DOHH2 (cell line): ENCODE results near the gene STK32B.

ENCODE experiments used
- CTCF ChIP-seq: fragments of 200-600 bp; sonication (generic); IDR thresholded peaks from one replicate; pipeline ENCODE4 v1.5.1; 2014; ENCODE audit warnings: antibody characterized with exemption, mild to moderate bottlenecking, low read depth, low read length; ENCODE audit not compliant: poor library complexity, severe bottlenecking
- EZH2phosphoT487 ChIP-seq: fragments of 200-600 bp; sonication (generic); IDR thresholded peaks from 2 replicates; pipeline ENCODE4 v1.6.1; 2017; ENCODE audit warnings: borderline replicate concordance, mild to moderate bottlenecking, antibody characterized with exemption, low read length, moderate library complexity, mixed read lengths

DNA sequence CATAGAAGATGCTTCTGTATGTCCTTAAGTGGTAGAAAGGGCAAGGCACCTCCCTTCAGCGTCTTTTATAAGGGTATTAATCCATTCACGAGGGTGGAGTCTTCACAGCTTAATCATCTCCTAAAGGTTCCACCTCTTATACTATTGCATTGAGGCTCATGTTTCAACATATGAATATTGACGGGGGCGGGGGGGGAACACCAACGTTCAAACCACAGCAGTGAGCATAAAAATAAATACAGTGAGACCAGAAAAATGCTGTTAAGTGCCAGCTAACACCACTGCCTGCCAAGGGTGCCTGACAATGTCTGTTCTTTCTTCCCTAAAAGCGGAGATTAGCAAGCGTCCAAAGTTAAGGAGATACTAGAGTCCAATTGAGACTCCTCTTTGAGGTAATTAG lies 323.3 kb downstream of the STK32B start:
- no peak for TF ChIP-seq CTCF
- no peak for TF ChIP-seq EZH2phosphoT487
